ENCODE data around the gene LIMA1. TPM values are rescaled to one million over a fixed set of nuclear protein-coding genes. Genes with fewer than 3 reads are reported as not detected.

The LIMA1 gene
- total and polyA plus RNA-seq, 2 donors (not counting 1 experiment from before 2014, with no cell fraction given), result 1.3 to 2.1 TPM

GRCh38 chr12:50317203-50317602 lies 33.9 kb upstream of the LIMA1 start:
- Histone ChIP-seq H3K4me2 (replicated peaks; ENCODE audit: low read depth, low read length, poor library complexity, severe bottlenecking) (no peak overlapping the region), H3K79me2 (ENCODE audit: control insufficient read depth, insufficient read depth, low read length) (no peaks in the 10 kb centered on the region), H2AFZ (ENCODE audit: insufficient read depth, low read depth, low read length, poor library complexity, severe bottlenecking) (no peak overlapping the region), H3K9me3 (ENCODE audit: control extremely low read depth in 1 of 3, control insufficient read depth in 2 of 3, insufficient read depth in 1 of 3, low read length in 2 of 3) (no peaks in the 10 kb centered on the region), H3K27me3 (replicated peaks in 1 of 4; ENCODE audit: control extremely low read depth in 1 of 4, control insufficient read depth in 3 of 4, insufficient read depth in 4 of 4, low read length in 3 of 4) (no peaks in the 10 kb centered on the region), H3K9ac (ENCODE audit: low read length) (no peak overlapping the region), H3K4me1 (ENCODE audit: control insufficient read depth in 2 of 2, insufficient read depth in 2 of 2, low read length in 2 of 2) (no peaks in the 10 kb centered on the region), H3K36me3 (replicated peaks in 1 of 2; ENCODE audit: control extremely low read depth in 1 of 2, control insufficient read depth in 1 of 2, extremely low read depth in 1 of 2, insufficient read depth in 2 of 2, low read length in 1 of 2) (no peaks in the 10 kb centered on the region), H3K4me3 (ENCODE audit: control extremely low read depth in 1 of 5, extremely low read depth in 1 of 5, insufficient read depth in 1 of 5, low read depth in 2 of 5, low read length in 4 of 5) (no peak overlapping the region), H3K27ac (ENCODE audit: low read length in 2 of 2) (no peak overlapping the region), H4K20me1 (ENCODE audit: control insufficient read depth, insufficient read depth, low read length, poor library complexity, severe bottlenecking) (no peaks in the 10 kb centered on the region)
- Mint-ChIP-seq H3K27me3 (no peaks in the 10 kb centered on the region), H3K27ac (no peak overlapping the region), H3K4me1 (no peaks in the 10 kb centered on the region), H3K4me3 (no peak overlapping the region), H3K9me3 (ENCODE audit: insufficient read depth) (no peaks in the 10 kb centered on the region)
- ATAC-seq (ENCODE audit: low read depth) (no peak), DNase-seq (no peak)
- ChIA-PET CTCF (interaction anchor here (1.3 kb wide), 1 partner anchor 15 kb away, joined by 4 read pairs; no protein-coding TSS in a partner anchor), POLR2A (interaction anchor here (0.8 kb wide), 1 partner anchor 285 kb away, joined by 6 read pairs; no protein-coding TSS in a partner anchor)
- intact Hi-C loops (cut with micrococcal nuclease), result no loop called here
- WGBS (ENCODE audit: insufficient coverage), result no CpG with 5 or more reads among the region's 1 CpG
- no peak for TF ChIP-seq EZH2 (IDR thresholded peaks at IDR 0.05; ENCODE audit: borderline replicate concordance, insufficient read depth, low read depth, low read length, poor library complexity, severe bottlenecking)
- no peak for TF ChIP-seq CTCF (IDR thresholded peaks at IDR 0.05)

- no peaks in the 10 kb centered on the region for H3K36me3 ChIP-seq (replicated peaks in 1 of 2; ENCODE audit: control extremely low read depth in 1 of 2, control insufficient read depth in 1 of 2, extremely low read depth in 1 of 2, insufficient read depth in 2 of 2, low read length in 1 of 2)
- H3K4me2 ChIP-seq (replicated peaks; ENCODE audit: low read depth, low read length, poor library complexity, severe bottlenecking), result no peak overlapping the region
- Mint-ChIP-seq H3K4me3 (no peak overlapping the region), H3K4me1 (no peaks in the 10 kb centered on the region), H3K27ac (no peak overlapping the region), H3K9me3 (ENCODE audit: insufficient read depth) (no peaks in the 10 kb centered on the region), H3K27me3 (no peaks in the 10 kb centered on the region)
- H3K27me3 ChIP-seq (replicated peaks in 1 of 4; ENCODE audit: control extremely low read depth in 1 of 4, control insufficient read depth in 3 of 4, insufficient read depth in 4 of 4, low read length in 3 of 4), result no peaks in the 10 kb centered on the region
- WGBS (ENCODE audit: insufficient coverage), result 99% methylated on average over 9 of the region's 9 CpGs
- H4K20me1 ChIP-seq (ENCODE audit: control insufficient read depth, insufficient read depth, low read length, poor library complexity, severe bottlenecking), result no peaks in the 10 kb centered on the region
- no peaks in the 10 kb centered on the region for H3K9me3 ChIP-seq (ENCODE audit: control extremely low read depth in 1 of 3, control insufficient read depth in 2 of 3, insufficient read depth in 1 of 3, low read length in 2 of 3)
- CTCF ChIA-PET, result interaction anchor here (0.9 to 1.5 kb wide), 2 partner anchors 28 to 319 kb away, joined by 3 to 4 read pairs; no protein-coding TSS in a partner anchor
- H3K27ac ChIP-seq (ENCODE audit: low read length in 2 of 2), result no peak overlapping the region
- TF ChIP-seq CTCF (IDR thresholded peaks at IDR 0.05) (no peak), EZH2 (IDR thresholded peaks at IDR 0.05; ENCODE audit: borderline replicate concordance, insufficient read depth, low read depth, low read length, poor library complexity, severe bottlenecking) (no peak)
- intact Hi-C loops (cut with micrococcal nuclease), result no loop called here
- POLR2A ChIA-PET, result no interaction called here
- H3K79me2 ChIP-seq (ENCODE audit: control insufficient read depth, insufficient read depth, low read length), result no peaks in the 10 kb centered on the region
- no peak overlapping the region for H3K4me3 ChIP-seq (ENCODE audit: control extremely low read depth in 1 of 5, extremely low read depth in 1 of 5, insufficient read depth in 1 of 5, low read depth in 2 of 5, low read length in 4 of 5)
- no peak for DNase-seq
- no peak for ATAC-seq (ENCODE audit: low read depth)
- no peaks in the 10 kb centered on the region for H3K4me1 ChIP-seq (ENCODE audit: control insufficient read depth in 2 of 2, insufficient read depth in 2 of 2, low read length in 2 of 2)
- H2AFZ ChIP-seq (ENCODE audit: insufficient read depth, low read depth, low read length, poor library complexity, severe bottlenecking), result no peak overlapping the region
- no peak overlapping the region for H3K9ac ChIP-seq (ENCODE audit: low read length)
Observed at GRCh38 chr12:50315803-50316202, 32.5 kb upstream of the LIMA1 start.
